ENCODE measurements around the gene SNCA.

GRCh38 chr4:89723096-89723495, 113.9 kb downstream of the SNCA start:
- no peak for TF ChIP-seq BACH2 (CRISPR knock-in tag; IDR thresholded peaks at IDR 0.05; ENCODE audit: borderline replicate concordance)
- TF ChIP-seq GLIS3 (CRISPR knock-in tag; IDR thresholded peaks at IDR 0.05) = no peak
- TF ChIP-seq, protein P1, sequence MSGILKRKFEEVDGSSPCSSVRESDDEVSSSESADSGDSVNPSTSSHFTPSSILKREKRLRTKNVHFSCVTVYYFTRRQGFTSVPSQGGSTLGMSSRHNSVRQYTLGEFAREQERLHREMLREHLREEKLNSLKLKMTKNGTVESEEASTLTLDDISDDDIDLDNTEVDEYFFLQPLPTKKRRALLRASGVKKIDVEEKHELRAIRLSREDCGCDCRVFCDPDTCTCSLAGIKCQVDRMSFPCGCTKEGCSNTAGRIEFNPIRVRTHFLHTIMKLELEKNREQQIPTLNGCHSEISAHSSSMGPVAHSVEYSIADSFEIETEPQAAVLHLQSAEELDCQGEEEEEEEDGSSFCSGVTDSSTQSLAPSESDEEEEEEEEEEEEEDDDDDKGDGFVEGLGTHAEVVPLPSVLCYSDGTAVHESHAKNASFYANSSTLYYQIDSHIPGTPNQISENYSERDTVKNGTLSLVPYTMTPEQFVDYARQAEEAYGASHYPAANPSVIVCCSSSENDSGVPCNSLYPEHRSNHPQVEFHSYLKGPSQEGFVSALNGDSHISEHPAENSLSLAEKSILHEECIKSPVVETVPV (CRISPR knock-in tag; IDR thresholded peaks at IDR 0.05) = no peak
- TF ChIP-seq TCF4 (CRISPR knock-in tag; IDR thresholded peaks at IDR 0.05; ENCODE audit: borderline replicate concordance) = no peak
- no peak for TF ChIP-seq ZFP30 (CRISPR knock-in tag; IDR thresholded peaks at IDR 0.05)
- TF ChIP-seq, protein P2, sequence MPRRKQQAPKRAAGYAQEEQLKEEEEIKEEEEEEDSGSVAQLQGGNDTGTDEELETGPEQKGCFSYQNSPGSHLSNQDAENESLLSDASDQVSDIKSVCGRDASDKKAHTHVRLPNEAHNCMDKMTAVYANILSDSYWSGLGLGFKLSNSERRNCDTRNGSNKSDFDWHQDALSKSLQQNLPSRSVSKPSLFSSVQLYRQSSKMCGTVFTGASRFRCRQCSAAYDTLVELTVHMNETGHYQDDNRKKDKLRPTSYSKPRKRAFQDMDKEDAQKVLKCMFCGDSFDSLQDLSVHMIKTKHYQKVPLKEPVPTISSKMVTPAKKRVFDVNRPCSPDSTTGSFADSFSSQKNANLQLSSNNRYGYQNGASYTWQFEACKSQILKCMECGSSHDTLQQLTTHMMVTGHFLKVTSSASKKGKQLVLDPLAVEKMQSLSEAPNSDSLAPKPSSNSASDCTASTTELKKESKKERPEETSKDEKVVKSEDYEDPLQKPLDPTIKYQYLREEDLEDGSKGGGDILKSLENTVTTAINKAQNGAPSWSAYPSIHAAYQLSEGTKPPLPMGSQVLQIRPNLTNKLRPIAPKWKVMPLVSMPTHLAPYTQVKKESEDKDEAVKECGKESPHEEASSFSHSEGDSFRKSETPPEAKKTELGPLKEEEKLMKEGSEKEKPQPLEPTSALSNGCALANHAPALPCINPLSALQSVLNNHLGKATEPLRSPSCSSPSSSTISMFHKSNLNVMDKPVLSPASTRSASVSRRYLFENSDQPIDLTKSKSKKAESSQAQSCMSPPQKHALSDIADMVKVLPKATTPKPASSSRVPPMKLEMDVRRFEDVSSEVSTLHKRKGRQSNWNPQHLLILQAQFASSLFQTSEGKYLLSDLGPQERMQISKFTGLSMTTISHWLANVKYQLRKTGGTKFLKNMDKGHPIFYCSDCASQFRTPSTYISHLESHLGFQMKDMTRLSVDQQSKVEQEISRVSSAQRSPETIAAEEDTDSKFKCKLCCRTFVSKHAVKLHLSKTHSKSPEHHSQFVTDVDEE (CRISPR knock-in tag; IDR thresholded peaks at IDR 0.05) = no peak
- no peak for TF ChIP-seq PATZ1 (CRISPR knock-in tag; IDR thresholded peaks at IDR 0.05; ENCODE audit: borderline replicate concordance)
- TF ChIP-seq ZFP3 (CRISPR knock-in tag; IDR thresholded peaks at IDR 0.05) = no peak

All from SK-N-SH treated with all-trans-retinoic acid at 6 μM for 48 hours (cell line).